Psoas muscle (tissue), 8 donors: ENCODE results near the gene IFT172. TPM values are rescaled to one million over a fixed set of nuclear protein-coding genes. Genes with fewer than 3 reads are reported as not detected.
"Not testable (repeated sequence)": the region's sequence is repeated elsewhere in the genome, so short reads cannot be mapped to it uniquely, and the experiment has no call there.

Experiments used
- ATAC-seq, 4 donors: fragments of 200-7000 bp; cut with Tn5 transposase; one replicate each; pipeline ENCODE4 v1.9.1; 2020; ENCODE audit warnings: moderate library complexity in 3 of 4, mild to moderate bottlenecking in 2 of 4
- DNase-seq, 2 donors: peaks; one replicate each; pipeline ENCODE4 v3.0.0-alpha.2; 2020
- H3K27ac ChIP-seq: fragments of 200-600 bp; one replicate; pipeline ENCODE4 v1.8.0; 2022
- H3K27me3 ChIP-seq, 3 donors: fragments of 200-600 bp in 1 of 3; one replicate each; pipeline versions ENCODE4 v1.6.1 to v1.8.0; 2013 to 2022; ENCODE audit warnings: low read length in 2 of 3, mild to moderate bottlenecking in 2 of 3, moderate library complexity in 1 of 3; ENCODE audit not compliant: insufficient read depth in 3 of 3
- H3K36me3 ChIP-seq, 2 donors: fragments of 200-600 bp in 1 of 2; one replicate each; pipeline versions ENCODE4 v1.6.1 to v1.8.0; 2013 to 2022; ENCODE audit warnings: low read depth in 1 of 2, mild to moderate bottlenecking in 1 of 2, moderate library complexity in 1 of 2; ENCODE audit not compliant: insufficient read depth in 1 of 2
- H3K4me1 ChIP-seq: fragments of 200-600 bp; one replicate; pipeline ENCODE4 v1.8.0; 2022
- H3K4me3 ChIP-seq: fragments of 200-600 bp; one replicate; pipeline ENCODE4 v1.8.0; 2022; ENCODE audit warnings: mild to moderate bottlenecking
- H3K9me3 ChIP-seq: fragments of 200-600 bp; one replicate; pipeline ENCODE4 v1.8.0; 2022
- CTCF ChIP-seq: fragments of 200-600 bp; IDR thresholded peaks from one replicate; pipeline ENCODE4 v1.8.0; 2022; ENCODE audit warnings: antibody characterized with exemption
- WGBS, 3 donors: extraction: QIAGEN DNeasy Blood & Tissue Kit; methylation state at CpG; one replicate each; pipeline versions ENCODE4 v1.1.6 to v1.1.7; 2013; 5-methylcytosine and 5-hydroxymethylcytosine counted together
- intact Hi-C, 2 donors: fragments of 100-400 bp; cut with DNase I; formaldehyde crosslinking; loops; one replicate each; pipeline versions ENCODE4 v1.11.0 to v1.14.2; 2022
- polyA plus RNA-seq, 3 donors: library from polyadenylated mRNA; stranded (reverse); fragments of 200-250 nt; gene quantifications; one replicate each; pipeline ENCODE4 v1.2.3, GENCODE V29; 2013
- total RNA-seq, 4 donors: library from RNA; stranded (reverse); fragmentation: NEBNext Ultra II Directional in 2 of 4; extraction: Animal tissue kit (Norgen Biotek cat#: 25700) in 2 of 4; gene quantifications; one replicate each; pipeline versions ENCODE4 v1.2.1 to v1.2.4, GENCODE V29; 2021 to 2023
- donor health status: healthy with polysubstance abuse.
- donor health status: DM: no; HTN: no; CAD: no; lungs with moderate emphysema.
- donor health status: Bipolar disorder and iron deficiency.
- donor health status: healthy.
- donor health status: DM: yes; HTN: yes; CAD: no.
- donor health status: DM: no; HTN: no; CAD: no.
- donor health status: DM: no; HTN: no; CAD: no.
- donor health status: DM: yes; HTN: yes; CAD: no.

Gene IFT172
- total and polyA plus RNA-seq, 7 donors, result 4.4 to 10.1 (median 7.1) TPM

- WGBS, 3 donors, result 0 to 1% (median 0%) methylated on average over 42 to 75 of the region's 75 CpGs
- H3K36me3 ChIP-seq, result peaks cover 2 to 8% of the 10 kb centered on the region in 2 donors
- no peaks in the 10 kb centered on the region for H3K27me3 ChIP-seq
- peaks cover 41% of the 10 kb centered on the region for H3K4me1 ChIP-seq
- peak within 1 kb of the TSS; percentile 87 for H3K4me3 ChIP-seq
- intact Hi-C loops, result loop anchor here (2.0 kb wide), 2 partner anchors 20 to 72 kb away; partner anchors contain the start of genes PPM1G (in 2 of the 2) and GTF3C2 (in 1 of the 2)
- DNase-seq (peak; percentile 92 to 97), ATAC-seq (peak; percentile 94 to 97 (median 95))
- H3K27ac ChIP-seq, result peak within 1 kb of the TSS; percentile 98
- TF ChIP-seq CTCF, result no peak
- no peaks in the 10 kb centered on the region for H3K9me3 ChIP-seq
Observed at GRCh38 chr2:27428213-27428977, 61.1 kb downstream of the IFT172 start, which contains the start of gene NRBP1. Gene NRBP1, plus strand, starts transcription at chr2:27428631. Its CDS starts 4,643 bp downstream, at chr2:27433274.

GRCh38 chr2:27427863-27428212 is 61.7 kb downstream of the IFT172 start:
- Histone ChIP-seq H3K27me3 (no peaks in the 10 kb centered on the region), H3K27ac (peak overlapping the region; percentile 98), H3K4me3 (peak overlapping the region; percentile 87), H3K4me1 (peaks cover 40% of the 10 kb centered on the region), H3K36me3 (peaks cover 0 to 3% of the 10 kb centered on the region in 2 donors), H3K9me3 (no peaks in the 10 kb centered on the region)
- intact Hi-C loops, result loop anchor here (2.0 kb wide), 2 partner anchors 19 to 71 kb away; partner anchors contain the start of genes PPM1G (in 2 of the 2) and GTF3C2 (in 1 of the 2)
- 11 to 13% (median 12%) methylated on average over 7 of the region's 7 CpGs for WGBS, 3 donors
- ATAC-seq (no peak), DNase-seq (no peak)
- TF ChIP-seq CTCF, result no peak

DNA sequence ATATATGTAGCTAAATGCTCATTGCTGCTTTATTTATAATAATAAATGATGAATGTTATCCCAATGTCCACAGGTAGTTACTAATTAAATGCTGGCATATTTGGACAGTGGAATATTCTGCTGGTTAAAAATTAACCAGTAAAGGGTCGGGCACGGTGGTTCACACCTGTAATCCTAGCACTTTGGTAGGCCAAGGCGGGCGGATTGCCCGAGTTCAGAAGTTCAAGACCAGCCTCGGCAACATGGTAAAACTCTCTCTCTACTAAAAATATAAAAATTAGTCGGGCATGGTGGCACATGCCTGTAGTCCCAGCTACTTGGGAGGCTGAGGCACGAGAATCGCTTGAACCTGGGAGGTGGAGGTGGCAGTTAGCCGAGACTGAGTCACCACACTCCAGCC is 64.5 kb downstream of the IFT172 start:
- WGBS, 3 donors, result 90 to 93% (median 93%) methylated on average over 10 of the region's 10 CpGs
- H3K4me1 ChIP-seq, result peaks cover 12% of the 10 kb centered on the region
- H3K9me3 ChIP-seq, DNase-seq, H3K27ac ChIP-seq, ATAC-seq, H3K4me3 ChIP-seq, intact Hi-C loops, H3K36me3 ChIP-seq, H3K27me3 ChIP-seq: not testable (repeated sequence)

DNA sequence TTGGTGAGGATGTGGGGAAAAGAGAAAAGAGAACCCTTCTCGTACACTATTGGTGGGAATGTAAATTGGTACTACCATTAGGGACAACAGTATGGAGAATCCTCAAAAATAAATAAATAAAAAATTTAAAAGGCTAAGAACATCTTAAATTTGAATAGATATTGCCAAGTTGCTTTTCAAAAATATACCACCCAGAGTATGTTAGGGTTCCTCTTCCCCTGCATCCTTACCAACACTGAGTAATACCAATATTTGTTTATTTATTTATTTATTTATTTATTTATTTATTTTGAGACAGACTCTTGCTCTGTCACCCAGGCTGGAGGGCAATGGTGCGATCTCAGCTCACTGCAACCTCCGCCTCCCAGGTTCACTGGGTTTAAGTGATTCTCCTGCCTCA is 66.6 kb downstream of the IFT172 start:
- TF ChIP-seq CTCF, result no peak
- intact Hi-C loops, result no loop called here
- Histone ChIP-seq H3K27me3 (no peaks in the 10 kb centered on the region), H3K4me3 (no peak overlapping the region), H3K4me1 (peaks cover 6% of the 10 kb centered on the region), H3K36me3 (no peaks in the 10 kb centered on the region), H3K9me3 (no peaks in the 10 kb centered on the region), H3K27ac (no peak overlapping the region)
- no peak for ATAC-seq
- 96 to 99% (median 98%) methylated on average over 3 of the region's 3 CpGs for WGBS, 3 donors
- no peak for DNase-seq

- intact Hi-C loops, result no loop called here
- Histone ChIP-seq H3K27ac (no peak overlapping the region), H3K4me1 (no peaks in the 10 kb centered on the region), H3K4me3 (no peak overlapping the region), H3K9me3 (no peaks in the 10 kb centered on the region), H3K27me3 (no peaks in the 10 kb centered on the region), H3K36me3 (no peaks in the 10 kb centered on the region)
- ATAC-seq (no peak), DNase-seq (no peak)
- no peak for TF ChIP-seq CTCF
- WGBS, 3 donors, result 80 to 84% (median 82%) methylated on average over 4 of the region's 4 CpGs
Observed at GRCh38 chr2:27421660-27422250, 67.8 kb downstream of the IFT172 start.
